ENCODE data around the gene CUL2.

DNA sequence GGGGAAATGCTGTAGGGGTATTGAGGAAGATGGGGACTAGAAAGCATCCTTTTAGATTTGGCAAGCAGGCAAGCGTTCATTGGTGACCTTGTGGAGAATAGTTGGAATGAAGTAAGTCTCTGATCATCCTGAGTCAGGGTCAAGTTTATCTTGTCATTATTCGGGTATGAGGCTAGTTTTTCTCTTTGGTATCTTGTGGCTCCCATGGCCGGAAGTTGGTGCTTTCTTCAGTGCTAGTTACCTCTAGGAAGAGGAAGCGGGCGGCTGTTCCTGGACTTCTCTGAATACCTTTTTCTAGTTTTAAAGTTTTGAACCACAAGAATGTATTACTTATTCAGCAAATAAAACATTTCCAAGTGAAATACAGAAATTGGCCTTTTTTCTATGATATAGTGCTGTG lies 45.7 kb upstream of the CUL2 start:
- TF ChIP-seq MYC (IDR thresholded peaks at IDR 0.05; ENCODE audit: insufficient read depth, insufficient read length, insufficient replicate concordance, low read length, severe bottlenecking) (no peak), EP300 (IDR thresholded peaks at IDR 0.05; ENCODE audit: borderline replicate concordance in 1 of 2, control insufficient read depth in 1 of 2, low read depth in 2 of 2, low read length in 2 of 2) (no peak), NRF1 (conservative IDR thresholded peaks at IDR 0.05; ENCODE audit: low read depth, low read length) (no peak), YY1 (IDR thresholded peaks at IDR 0.05; ENCODE audit: low read depth, low read length) (no peak), POLR2AphosphoS5 (IDR thresholded peaks at IDR 0.05; ENCODE audit: low read length) (no peak), ZSCAN29 (IDR thresholded peaks at IDR 0.05) (no peak)
- TF ChIP-seq, protein P1, sequence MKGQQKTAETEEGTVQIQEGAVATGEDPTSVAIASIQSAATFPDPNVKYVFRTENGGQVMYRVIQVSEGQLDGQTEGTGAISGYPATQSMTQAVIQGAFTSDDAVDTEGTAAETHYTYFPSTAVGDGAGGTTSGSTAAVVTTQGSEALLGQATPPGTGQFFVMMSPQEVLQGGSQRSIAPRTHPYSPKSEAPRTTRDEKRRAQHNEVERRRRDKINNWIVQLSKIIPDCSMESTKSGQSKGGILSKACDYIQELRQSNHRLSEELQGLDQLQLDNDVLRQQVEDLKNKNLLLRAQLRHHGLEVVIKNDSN (IDR thresholded peaks at IDR 0.05; ENCODE audit: borderline replicate concordance, extremely low read length, insufficient read depth, low read depth, low read length): no peak
- TF ChIP-seq, protein P2, sequence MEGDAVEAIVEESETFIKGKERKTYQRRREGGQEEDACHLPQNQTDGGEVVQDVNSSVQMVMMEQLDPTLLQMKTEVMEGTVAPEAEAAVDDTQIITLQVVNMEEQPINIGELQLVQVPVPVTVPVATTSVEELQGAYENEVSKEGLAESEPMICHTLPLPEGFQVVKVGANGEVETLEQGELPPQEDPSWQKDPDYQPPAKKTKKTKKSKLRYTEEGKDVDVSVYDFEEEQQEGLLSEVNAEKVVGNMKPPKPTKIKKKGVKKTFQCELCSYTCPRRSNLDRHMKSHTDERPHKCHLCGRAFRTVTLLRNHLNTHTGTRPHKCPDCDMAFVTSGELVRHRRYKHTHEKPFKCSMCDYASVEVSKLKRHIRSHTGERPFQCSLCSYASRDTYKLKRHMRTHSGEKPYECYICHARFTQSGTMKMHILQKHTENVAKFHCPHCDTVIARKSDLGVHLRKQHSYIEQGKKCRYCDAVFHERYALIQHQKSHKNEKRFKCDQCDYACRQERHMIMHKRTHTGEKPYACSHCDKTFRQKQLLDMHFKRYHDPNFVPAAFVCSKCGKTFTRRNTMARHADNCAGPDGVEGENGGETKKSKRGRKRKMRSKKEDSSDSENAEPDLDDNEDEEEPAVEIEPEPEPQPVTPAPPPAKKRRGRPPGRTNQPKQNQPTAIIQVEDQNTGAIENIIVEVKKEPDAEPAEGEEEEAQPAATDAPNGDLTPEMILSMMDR (IDR thresholded peaks at IDR 0.05 in 2 of 3, conservative IDR thresholded peaks at IDR 0.05 in 1 of 3; ENCODE audit: control insufficient read depth in 2 of 3, extremely low read depth in 1 of 3, insufficient read depth in 1 of 3, low read depth in 3 of 3, low read length in 3 of 3): no peak
- TF ChIP-seq, protein P3, sequence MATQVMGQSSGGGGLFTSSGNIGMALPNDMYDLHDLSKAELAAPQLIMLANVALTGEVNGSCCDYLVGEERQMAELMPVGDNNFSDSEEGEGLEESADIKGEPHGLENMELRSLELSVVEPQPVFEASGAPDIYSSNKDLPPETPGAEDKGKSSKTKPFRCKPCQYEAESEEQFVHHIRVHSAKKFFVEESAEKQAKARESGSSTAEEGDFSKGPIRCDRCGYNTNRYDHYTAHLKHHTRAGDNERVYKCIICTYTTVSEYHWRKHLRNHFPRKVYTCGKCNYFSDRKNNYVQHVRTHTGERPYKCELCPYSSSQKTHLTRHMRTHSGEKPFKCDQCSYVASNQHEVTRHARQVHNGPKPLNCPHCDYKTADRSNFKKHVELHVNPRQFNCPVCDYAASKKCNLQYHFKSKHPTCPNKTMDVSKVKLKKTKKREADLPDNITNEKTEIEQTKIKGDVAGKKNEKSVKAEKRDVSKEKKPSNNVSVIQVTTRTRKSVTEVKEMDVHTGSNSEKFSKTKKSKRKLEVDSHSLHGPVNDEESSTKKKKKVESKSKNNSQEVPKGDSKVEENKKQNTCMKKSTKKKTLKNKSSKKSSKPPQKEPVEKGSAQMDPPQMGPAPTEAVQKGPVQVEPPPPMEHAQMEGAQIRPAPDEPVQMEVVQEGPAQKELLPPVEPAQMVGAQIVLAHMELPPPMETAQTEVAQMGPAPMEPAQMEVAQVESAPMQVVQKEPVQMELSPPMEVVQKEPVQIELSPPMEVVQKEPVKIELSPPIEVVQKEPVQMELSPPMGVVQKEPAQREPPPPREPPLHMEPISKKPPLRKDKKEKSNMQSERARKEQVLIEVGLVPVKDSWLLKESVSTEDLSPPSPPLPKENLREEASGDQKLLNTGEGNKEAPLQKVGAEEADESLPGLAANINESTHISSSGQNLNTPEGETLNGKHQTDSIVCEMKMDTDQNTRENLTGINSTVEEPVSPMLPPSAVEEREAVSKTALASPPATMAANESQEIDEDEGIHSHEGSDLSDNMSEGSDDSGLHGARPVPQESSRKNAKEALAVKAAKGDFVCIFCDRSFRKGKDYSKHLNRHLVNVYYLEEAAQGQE (IDR thresholded peaks at IDR 0.05; ENCODE audit: low read depth, low read length): no peak

Measured in GM12878 (cell line).